DMS53 (cell line): Measurements from ENCODE around the gene ADGRG2.
"Not testable (repeated sequence)": the region's sequence is repeated elsewhere in the genome, so short reads cannot be mapped to it uniquely, and the experiment has no call there.

Experiments
- DNase-seq: peaks from one replicate; lab custom pipeline; 2025; lab: John Stamatoyannopoulos, UW

ADGRG2 gene

DNA sequence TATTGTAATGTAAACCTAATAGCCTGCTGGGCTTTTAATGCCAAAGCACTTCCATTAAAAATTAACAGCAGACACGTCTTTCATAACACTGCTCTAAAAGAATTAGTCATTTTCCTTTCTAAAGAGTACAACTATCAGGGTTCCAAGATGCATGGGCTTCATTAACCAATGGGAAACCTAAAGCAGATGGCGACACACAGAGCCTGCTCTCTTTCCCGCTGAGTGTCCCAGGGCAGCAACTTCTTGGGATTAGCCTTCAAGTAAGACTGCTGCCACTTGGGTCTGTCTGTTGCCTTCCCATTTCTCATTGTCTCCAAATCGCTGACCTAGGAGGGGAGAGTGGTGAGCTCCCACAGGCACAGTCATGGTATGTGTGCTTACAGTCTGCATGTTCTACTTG is 124.4 kb downstream of the ADGRG2 start:
- no peak for DNase-seq

DNA sequence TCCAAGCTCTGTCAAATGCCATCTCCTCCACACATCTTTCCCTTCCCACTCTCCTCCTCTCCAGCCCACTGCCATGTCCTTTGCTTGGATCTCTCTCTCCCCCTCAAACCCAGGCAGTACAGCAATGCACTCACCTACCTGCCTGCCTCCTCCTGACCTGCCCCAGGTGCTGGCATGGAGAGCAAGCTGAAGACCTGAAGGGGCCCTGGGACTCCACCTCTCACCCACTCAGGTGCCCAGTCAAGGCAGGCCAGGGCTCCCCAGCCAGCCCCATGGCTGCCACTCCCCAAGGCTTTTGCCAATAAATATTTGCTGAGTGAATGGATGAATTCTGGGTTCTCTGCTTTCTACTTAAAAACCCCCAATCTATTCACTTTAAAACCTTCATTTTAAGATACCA is 125.7 kb downstream of the ADGRG2 start:
- no peak for DNase-seq

DNA sequence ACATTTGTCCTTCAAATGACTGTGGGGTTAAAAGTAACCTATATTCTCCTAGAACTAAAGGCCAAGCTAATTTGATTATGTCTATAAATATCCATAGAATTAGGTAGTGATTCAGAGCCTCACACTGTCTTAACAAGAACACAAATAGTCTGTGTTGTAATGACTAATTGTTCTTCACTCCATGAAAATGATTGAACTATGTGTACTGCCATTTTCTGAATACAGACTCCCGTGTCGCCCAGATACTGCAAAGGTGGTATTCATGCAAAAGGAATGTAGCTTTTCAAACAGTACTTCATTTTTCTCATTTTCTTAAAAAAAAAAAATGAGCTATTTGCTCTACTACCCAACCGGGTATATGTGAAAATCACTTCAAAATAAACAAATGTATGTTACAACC is 127.0 kb downstream of the ADGRG2 start:
- no peak for DNase-seq

DNA sequence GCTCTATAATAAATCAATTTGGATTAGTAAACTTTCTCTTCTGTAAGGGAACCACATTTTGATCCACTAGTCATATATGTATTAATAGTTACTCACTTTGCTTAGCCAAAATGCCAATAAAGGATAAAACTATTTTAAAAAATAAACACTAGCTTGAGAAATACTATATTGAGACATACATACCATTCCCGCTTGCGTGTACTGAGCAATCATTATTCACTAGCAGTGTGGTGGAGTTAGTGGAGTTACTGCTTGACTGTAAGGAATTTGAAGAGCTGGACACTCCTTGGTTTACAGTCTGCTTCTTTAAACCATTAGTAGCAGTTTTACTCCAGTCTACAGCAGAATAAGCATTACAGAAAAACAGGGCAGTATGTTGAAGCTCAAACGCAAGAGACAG is 127.6 kb downstream of the ADGRG2 start:
- no peak for DNase-seq

GRCh38 chrX:18992829-18993228 is 129.4 kb downstream of the ADGRG2 start:
- no peak for DNase-seq

- no peak for DNase-seq
These were observed 137.2 kb downstream of the ADGRG2 start for GRCh38 chrX:18985186-18985435.

- DNase-seq = peak; percentile 94
These were observed 137.7 kb downstream of the ADGRG2 start for GRCh38 chrX:18984381-18985185.

- peak; percentile 83 for DNase-seq
These were observed 138.4 kb downstream of the ADGRG2 start, which contains the start of gene PHKA2 for GRCh38 chrX:18983666-18984380. PHKA2 (minus strand) TSS chrX:18984114; CDS start chrX:18983932, 182 bp downstream.

- no peak for DNase-seq
These were observed 141.0 kb downstream of the ADGRG2 start for GRCh38 chrX:18981124-18981807.

- DNase-seq = not testable (repeated sequence)
These were observed 142.0 kb downstream of the ADGRG2 start for GRCh38 chrX:18980262-18980661.

- DNase-seq = no peak
These were observed 147.3 kb downstream of the ADGRG2 start for GRCh38 chrX:18974993-18975392.

DNA sequence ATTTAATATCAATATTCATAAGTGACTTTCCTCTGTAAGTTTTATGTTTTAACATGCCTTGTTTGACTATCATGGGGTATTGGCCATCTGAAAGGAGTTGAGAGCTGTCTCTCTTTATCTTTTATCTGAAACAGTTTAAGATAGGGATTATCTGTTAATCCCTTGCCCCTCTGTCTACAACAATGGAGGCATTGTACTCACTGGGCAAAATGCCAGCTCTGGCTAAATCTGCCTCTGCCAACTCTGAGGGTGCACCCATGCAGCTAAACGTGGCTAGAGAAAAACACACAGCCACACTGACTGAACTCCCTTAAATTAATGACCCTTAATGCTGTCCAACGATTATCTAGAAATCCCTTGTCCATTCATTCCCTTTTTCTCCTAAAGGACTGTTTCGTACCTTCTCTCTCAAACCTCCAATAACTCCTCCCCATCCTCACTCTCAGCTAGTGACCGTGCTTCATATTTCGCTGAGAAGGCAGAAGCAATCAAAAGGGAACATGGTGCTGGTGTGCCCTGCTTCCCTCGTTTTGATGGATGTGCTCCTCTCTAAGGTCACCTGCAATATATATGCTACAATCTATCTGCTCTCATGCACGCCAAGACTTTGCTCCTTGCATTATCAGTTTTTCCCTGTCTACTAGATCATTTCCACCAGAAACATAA is 148.6 kb downstream of the ADGRG2 start:
- DNase-seq = peak; percentile 23

GRCh38 chrX:18971506-18971905 is 150.8 kb downstream of the ADGRG2 start:
- DNase-seq = no peak

DNA sequence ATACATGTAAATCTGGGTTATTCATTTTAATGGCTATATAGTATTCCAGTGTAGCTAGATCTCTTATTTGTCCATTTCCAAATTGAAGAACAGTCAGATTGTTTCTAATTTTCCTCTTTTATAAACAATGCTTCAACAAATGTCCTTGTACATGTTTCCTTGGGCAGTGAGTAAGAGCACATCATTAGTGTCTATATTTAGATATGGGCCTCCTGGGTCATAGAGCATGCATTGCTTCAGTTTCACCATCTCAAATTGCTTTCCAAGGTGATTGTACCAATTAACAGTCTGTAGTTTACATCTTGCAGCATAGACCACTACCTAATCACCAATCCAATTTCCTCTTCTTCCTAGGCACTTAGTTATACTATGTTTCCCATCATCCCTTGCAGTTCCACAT is 151.8 kb downstream of the ADGRG2 start:
- DNase-seq = no peak

DNA sequence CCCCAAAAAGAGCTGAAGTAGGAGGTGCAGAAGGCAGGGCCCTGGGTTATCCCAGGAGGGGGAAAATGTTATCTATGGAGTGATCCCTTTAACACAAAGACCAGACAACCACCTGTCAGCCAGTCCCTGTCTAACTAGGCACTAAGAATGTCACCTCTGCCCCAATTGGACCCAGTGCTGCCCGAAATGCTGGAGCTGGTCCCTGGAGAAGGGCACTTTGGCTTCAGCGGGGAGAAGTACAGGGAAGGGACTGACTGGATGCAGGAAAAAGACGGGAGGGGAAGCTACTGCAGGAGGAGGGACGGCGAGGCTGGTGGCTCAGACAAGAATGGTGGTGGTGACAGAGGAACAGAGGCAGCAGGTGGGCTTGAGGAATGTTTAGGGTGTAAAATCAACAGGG is 155.6 kb downstream of the ADGRG2 start:
- DNase-seq = no peak

- DNase-seq = no peak
These were observed 157.4 kb downstream of the ADGRG2 start for GRCh38 chrX:18964901-18965300.

GRCh38 chrX:18964026-18964425 is 158.2 kb downstream of the ADGRG2 start:
- DNase-seq = no peak

GRCh38 chrX:18962329-18962728 is 159.9 kb downstream of the ADGRG2 start:
- DNase-seq = no peak

GRCh38 chrX:18961686-18962085 is 160.6 kb downstream of the ADGRG2 start:
- DNase-seq = no peak

- DNase-seq = no peak
These were observed 165.8 kb downstream of the ADGRG2 start for GRCh38 chrX:18956303-18957032.

GRCh38 chrX:18955676-18956075 is 166.6 kb downstream of the ADGRG2 start:
- DNase-seq = no peak

GRCh38 chrX:18951032-18951431 is 171.2 kb downstream of the ADGRG2 start:
- no peak for DNase-seq
